Thyroid gland (tissue), 4 donors: ENCODE results near the gene PLAC1. TPM values are rescaled to one million over a fixed set of nuclear protein-coding genes. Genes with fewer than 3 reads are reported as not detected.

Experiments
- DNase-seq, 2 donors: peaks; one replicate each; pipeline ENCODE4 v3.0.0-alpha.2; 2019
- H3K27ac ChIP-seq, 3 donors: fragments of 200-600 bp; sonication (generic); 1 replicate in 2 of 3; 2 replicates in 1 of 3; pipeline ENCODE4 v1.5.1; 2016 to 2019; ENCODE audit warnings: mild to moderate bottlenecking in 1 of 3, moderate library complexity in 1 of 3
- H3K27me3 ChIP-seq: fragments of 200-600 bp; sonication (generic); one replicate; pipeline ENCODE4 v1.5.1; 2019
- H3K36me3 ChIP-seq, 2 donors: fragments of 200-600 bp; sonication (generic); one replicate each; pipeline ENCODE4 v1.5.1; 2016 to 2019
- H3K4me1 ChIP-seq, 2 donors: fragments of 200-600 bp; sonication (generic); one replicate each; pipeline ENCODE4 v1.5.1; 2017 to 2019
- H3K4me3 ChIP-seq, 3 donors: fragments of 200-600 bp; sonication (generic); replicated peaks in 1 of 3; 1 replicate in 2 of 3; 2 replicates in 1 of 3; pipeline ENCODE4 v1.5.1; 2016; ENCODE audit warnings: mild to moderate bottlenecking in 1 of 3
- H3K9me3 ChIP-seq: fragments of 200-600 bp; sonication (generic); one replicate; pipeline ENCODE4 v1.5.1; 2017
- POLR2A ChIP-seq, 2 donors: fragments of 450-650 bp; IDR thresholded peaks; one replicate each; pipeline ENCODE4 v1.6.1; 2017; ENCODE audit warnings: antibody characterized with exemption in 2 of 2, mild to moderate bottlenecking in 2 of 2, moderate library complexity in 1 of 2
- WGBS, 2 donors: methylation state at CpG; one replicate each; pipeline ENCODE4 v1.1.5; 2017; 5-methylcytosine and 5-hydroxymethylcytosine counted together
- intact Hi-C: fragments of 100-400 bp; cut with DNase I; formaldehyde crosslinking; loops from one replicate; pipeline ENCODE4 v1.15.1; 2023
- total RNA-seq, 4 donors: library from RNA; depleted of rRNA; stranded (reverse); fragments of >200 nt; gene quantifications; one replicate each; pipeline ENCODE4 v1.2.3, GENCODE V29; 2016
- TF ChIP-seq, protein P1 (sequence below), 6 experiments: fragments of 200-600 bp in 3 of 6; fragments of 450-650 bp in 3 of 6; sonication (generic) in 3 of 6; IDR thresholded peaks; one replicate each; pipeline ENCODE4 v1.5.1; 2016 to 2019; ENCODE audit warnings: antibody characterized with exemption in 6 of 6, mild to moderate bottlenecking in 2 of 6, inconsistent platforms in 1 of 6, moderate library complexity in 1 of 6

The PLAC1 gene
- total RNA-seq, 4 donors from 2014 or later: not detected

GRCh38 chrX:134692990-134693389 is 34.7 kb upstream of the PLAC1 start:
- Histone ChIP-seq H3K4me1 (no peaks in the 10 kb centered on the region), H3K9me3 (no peaks in the 10 kb centered on the region), H3K36me3 (no peaks in the 10 kb centered on the region), H3K4me3 (no peak overlapping the region), H3K27me3 (no peaks in the 10 kb centered on the region), H3K27ac (no peak overlapping the region)
- intact Hi-C loops: no loop called here
- TF ChIP-seq POLR2A (IDR thresholded peaks at IDR 0.05): no peak
- TF ChIP-seq, protein P1, sequence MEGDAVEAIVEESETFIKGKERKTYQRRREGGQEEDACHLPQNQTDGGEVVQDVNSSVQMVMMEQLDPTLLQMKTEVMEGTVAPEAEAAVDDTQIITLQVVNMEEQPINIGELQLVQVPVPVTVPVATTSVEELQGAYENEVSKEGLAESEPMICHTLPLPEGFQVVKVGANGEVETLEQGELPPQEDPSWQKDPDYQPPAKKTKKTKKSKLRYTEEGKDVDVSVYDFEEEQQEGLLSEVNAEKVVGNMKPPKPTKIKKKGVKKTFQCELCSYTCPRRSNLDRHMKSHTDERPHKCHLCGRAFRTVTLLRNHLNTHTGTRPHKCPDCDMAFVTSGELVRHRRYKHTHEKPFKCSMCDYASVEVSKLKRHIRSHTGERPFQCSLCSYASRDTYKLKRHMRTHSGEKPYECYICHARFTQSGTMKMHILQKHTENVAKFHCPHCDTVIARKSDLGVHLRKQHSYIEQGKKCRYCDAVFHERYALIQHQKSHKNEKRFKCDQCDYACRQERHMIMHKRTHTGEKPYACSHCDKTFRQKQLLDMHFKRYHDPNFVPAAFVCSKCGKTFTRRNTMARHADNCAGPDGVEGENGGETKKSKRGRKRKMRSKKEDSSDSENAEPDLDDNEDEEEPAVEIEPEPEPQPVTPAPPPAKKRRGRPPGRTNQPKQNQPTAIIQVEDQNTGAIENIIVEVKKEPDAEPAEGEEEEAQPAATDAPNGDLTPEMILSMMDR (IDR thresholded peaks at IDR 0.05): no peak
- WGBS, 2 donors: 81 to 92% methylated on average over 1 of the region's 1 CpG
- DNase-seq: no peak

DNA sequence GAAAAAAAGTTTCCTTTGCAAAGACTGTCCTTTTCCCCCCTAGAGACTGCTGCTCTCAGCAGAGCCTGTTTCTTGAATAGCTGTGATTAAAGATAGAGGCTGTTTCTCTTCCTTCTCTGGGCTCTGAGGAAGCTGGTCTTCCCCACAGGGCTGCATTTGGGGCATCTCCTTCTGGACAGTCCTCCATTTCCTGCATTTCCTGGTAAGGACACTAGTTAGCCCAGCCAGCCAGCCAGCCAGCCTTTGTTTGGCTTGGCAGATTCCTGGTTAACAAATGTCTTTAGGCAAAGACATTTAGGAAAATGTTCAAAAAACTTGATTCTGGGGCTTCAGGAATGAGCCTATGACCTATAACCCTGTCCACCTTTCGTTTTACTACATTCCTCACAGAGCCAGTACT is 34.0 kb upstream of the PLAC1 start:
- WGBS, 2 donors: 80 to 81% methylated on average over 1 of the region's 1 CpG
- no peak overlapping the region for H3K27ac ChIP-seq
- intact Hi-C loops: no loop called here
- H3K9me3 ChIP-seq: no peaks in the 10 kb centered on the region
- H3K4me1 ChIP-seq: no peaks in the 10 kb centered on the region
- H3K4me3 ChIP-seq: no peak overlapping the region
- no peaks in the 10 kb centered on the region for H3K27me3 ChIP-seq
- DNase-seq: no peak
- TF ChIP-seq, protein P1 (IDR thresholded peaks at IDR 0.05): no peak
- no peak for TF ChIP-seq POLR2A (IDR thresholded peaks at IDR 0.05)
- no peaks in the 10 kb centered on the region for H3K36me3 ChIP-seq

DNA sequence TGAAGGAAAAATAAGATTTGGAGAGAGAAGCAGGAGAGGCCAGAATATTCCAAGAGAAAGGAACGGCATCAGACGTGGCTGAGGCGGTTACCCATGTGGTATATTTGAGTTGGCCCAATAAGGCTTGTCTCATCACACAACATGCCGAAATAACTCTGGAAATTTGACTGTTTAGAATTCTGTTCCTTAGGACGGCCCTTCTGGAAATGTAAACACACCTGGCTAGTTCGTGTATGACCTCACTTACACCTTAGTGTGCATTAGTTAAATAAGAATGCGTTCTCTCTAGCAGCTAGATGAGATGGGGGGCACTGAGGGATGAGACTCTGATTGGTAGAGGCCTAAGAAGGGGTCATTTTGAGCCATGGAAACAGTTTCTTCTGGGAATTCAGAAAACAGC is 33.2 kb upstream of the PLAC1 start:
- 91 to 92% methylated on average over 7 of the region's 7 CpGs for WGBS, 2 donors
- Histone ChIP-seq H3K36me3 (no peaks in the 10 kb centered on the region), H3K27ac (no peak overlapping the region), H3K4me1 (no peaks in the 10 kb centered on the region), H3K4me3 (no peak overlapping the region), H3K27me3 (no peaks in the 10 kb centered on the region), H3K9me3 (no peaks in the 10 kb centered on the region)
- intact Hi-C loops: no loop called here
- no peak for DNase-seq
- TF ChIP-seq, protein P1 (IDR thresholded peaks at IDR 0.05): no peak
- TF ChIP-seq POLR2A (IDR thresholded peaks at IDR 0.05): no peak

GRCh38 chrX:134688839-134689238 is 30.6 kb upstream of the PLAC1 start:
- TF ChIP-seq, protein P1 (IDR thresholded peaks at IDR 0.05): no peak
- no peak for TF ChIP-seq POLR2A (IDR thresholded peaks at IDR 0.05)
- WGBS, 2 donors: 56 to 78% methylated on average over 1 of the region's 1 CpG
- Histone ChIP-seq H3K9me3 (no peaks in the 10 kb centered on the region), H3K4me3 (no peak overlapping the region), H3K36me3 (no peaks in the 10 kb centered on the region), H3K27me3 (no peaks in the 10 kb centered on the region), H3K4me1 (no peaks in the 10 kb centered on the region), H3K27ac (no peak overlapping the region)
- no peak for DNase-seq
- intact Hi-C loops: no loop called here

DNA sequence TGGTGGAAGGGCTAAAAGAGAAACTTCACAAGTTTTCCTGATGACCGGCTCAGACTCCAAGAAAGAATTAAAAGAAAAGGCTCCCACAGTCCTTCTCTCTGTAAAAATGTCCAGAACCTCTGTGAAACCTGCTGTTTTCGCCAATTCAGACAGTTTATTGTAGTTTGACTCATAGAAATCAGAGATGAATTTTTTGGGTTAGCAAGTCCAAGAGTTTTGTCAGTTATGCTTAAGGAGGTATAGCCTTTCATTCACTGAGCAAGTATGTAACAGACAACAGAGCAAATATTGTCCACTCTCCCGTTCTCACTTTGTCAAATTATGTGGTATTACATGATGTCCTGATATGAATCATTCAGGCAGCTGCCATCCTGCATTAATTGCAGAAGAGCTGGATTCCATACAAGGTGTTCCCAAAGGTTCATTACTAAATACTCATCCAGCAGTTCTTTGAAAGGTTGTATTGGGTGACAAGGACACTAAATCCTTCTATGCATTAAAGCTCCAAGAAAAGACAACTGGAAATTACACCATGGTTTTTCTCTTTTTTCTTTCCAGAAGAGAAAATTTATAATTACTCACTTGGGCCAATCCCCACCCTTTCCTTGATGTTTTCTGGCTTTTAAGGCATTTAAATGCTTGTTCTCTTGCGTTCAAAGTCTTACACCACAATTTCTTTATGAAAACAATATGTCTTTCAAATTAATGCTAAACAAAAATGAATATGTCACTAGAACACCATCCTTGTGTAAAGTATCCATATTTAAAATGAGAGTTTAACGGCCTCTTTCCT is 30.0 kb upstream of the PLAC1 start:
- WGBS, 2 donors: 85 to 93% methylated on average over 5 of the region's 5 CpGs
- H3K27me3 ChIP-seq: no peaks in the 10 kb centered on the region
- no peak for TF ChIP-seq POLR2A (IDR thresholded peaks at IDR 0.05)
- TF ChIP-seq, protein P1 (IDR thresholded peaks at IDR 0.05): no peak
- H3K27ac ChIP-seq: no peak overlapping the region
- no peaks in the 10 kb centered on the region for H3K9me3 ChIP-seq
- intact Hi-C loops: no loop called here
- H3K4me3 ChIP-seq: no peak overlapping the region
- no peak for DNase-seq
- H3K36me3 ChIP-seq: no peaks in the 10 kb centered on the region
- H3K4me1 ChIP-seq: no peaks in the 10 kb centered on the region
